K562 (cell line): ENCODE data around the gene SLC7A9. TPM values are rescaled to one million over a fixed set of nuclear protein-coding genes. Genes with fewer than 3 reads are reported as not detected.

ENCODE experiments used
- CBX1 ChIP-seq: sonication (generic); IDR thresholded peaks from 2 replicates; pipeline ENCODE4 v1.6.1; 2016; ENCODE audit warnings: antibody characterized with exemption, low read depth, mild to moderate bottlenecking
- CEBPB ChIP-seq: fragments of 450-650 bp; IDR thresholded peaks from 2 replicates; pipeline ENCODE4 v1.6.1; 2016; ENCODE audit warnings: missing genetic modification characterization, missing compliant biosample characterization
- CREB1 ChIP-seq, 2 experiments: sonication (generic) in 1 of 2; formaldehyde crosslinking in 1 of 2; IDR thresholded peaks; 2 replicates each; pipeline versions ENCODE4 v1.6.1 to v1.8.0; 2012 to 2022; ENCODE audit warnings: inconsistent platforms in 1 of 2, mild to moderate bottlenecking in 1 of 2, missing genetic modification reagents in 1 of 2, moderate library complexity in 1 of 2
- E2F8 ChIP-seq: fragments of 450-650 bp; IDR thresholded peaks from 2 replicates; pipeline ENCODE4 v1.7.1; 2018; ENCODE audit warnings: mild to moderate bottlenecking, low read depth; ENCODE audit not compliant: partially characterized antibody
- ETS1 ChIP-seq: conservative IDR thresholded peaks from 2 replicates; pipeline ENCODE4 v1.6.1; 2011; ENCODE audit warnings: low read depth, mild to moderate bottlenecking, low read length; ENCODE audit not compliant: control insufficient read depth
- HOMEZ ChIP-seq: fragments of 250-450 bp; sonication (Bioruptor Pico); IDR thresholded peaks from 2 replicates; pipeline ENCODE4 v1.4.0; 2020; ENCODE audit warnings: mild to moderate bottlenecking, moderate library complexity
- MAZ ChIP-seq, 2 experiments: fragments of 450-650 bp in 1 of 2; sonication (generic) in 1 of 2; formaldehyde crosslinking; IDR thresholded peaks in 1 of 2; conservative IDR thresholded peaks in 1 of 2; 2 replicates each; pipeline versions ENCODE4 v1.4.0 to v1.5.0; 2020; ENCODE audit warnings: mild to moderate bottlenecking in 1 of 2, missing genetic modification reagents in 1 of 2
- NRF1 ChIP-seq, 2 experiments: fragments of 450-650 bp; IDR thresholded peaks in 1 of 2; conservative IDR thresholded peaks in 1 of 2; 2 replicates each; pipeline ENCODE4 v1.6.1; 2014; ENCODE audit warnings: mild to moderate bottlenecking in 2 of 2
- OTX1 ChIP-seq: fragments of 450-650 bp; formaldehyde crosslinking; IDR thresholded peaks from 2 replicates; pipeline ENCODE4 v1.4.0; 2022; ENCODE audit warnings: mild to moderate bottlenecking
- PTTG1 ChIP-seq: fragments of 450-650 bp; IDR thresholded peaks from 2 replicates; pipeline ENCODE4 v1.6.1; 2016; ENCODE audit warnings: low read depth, mild to moderate bottlenecking, missing genetic modification characterization, missing compliant biosample characterization
- SIN3B ChIP-seq: fragments of 450-650 bp; IDR thresholded peaks from 2 replicates; pipeline ENCODE4 v1.6.1; 2017; ENCODE audit warnings: low read depth, mild to moderate bottlenecking, moderate library complexity
- SREBF2 ChIP-seq: sonication (generic); formaldehyde crosslinking; IDR thresholded peaks from 2 replicates; pipeline ENCODE4 v1.4.0; 2020; ENCODE audit warnings: mild to moderate bottlenecking, missing genetic modification reagents
- TAL1 ChIP-seq: fragments of 450-650 bp; IDR thresholded peaks from 2 replicates; pipeline ENCODE4 v1.6.1; 2016; ENCODE audit warnings: mild to moderate bottlenecking
- TFE3 ChIP-seq: fragments of 450-650 bp; formaldehyde crosslinking; IDR thresholded peaks from 2 replicates; pipeline ENCODE4 v1.4.0; 2020; ENCODE audit warnings: mild to moderate bottlenecking, mixed read lengths
- ZSCAN32 ChIP-seq: fragments of 450-650 bp; formaldehyde crosslinking; IDR thresholded peaks from 2 replicates; pipeline ENCODE4 v1.4.0; 2020; ENCODE audit warnings: mild to moderate bottlenecking, moderate library complexity
- polyA plus RNA-seq, 8 experiments: library from polyadenylated mRNA; depleted of rRNA in 4 of 8; stranded (reverse) in 5 of 8; unstranded in 3 of 8; fragments of >200 nt; fragmentation: Nextera tagmentation in 2 of 8; fragmentation: Illumina TruSeq in 1 of 8; extraction: Ambion mirVana in 2 of 8; extraction: Trizol in 1 of 8; gene quantifications; 2 replicates each; pipeline versions ENCODE4 v1.2.1 to v1.2.3, GENCODE V29; 2011 to 2014; ENCODE audit warnings: inconsistent platforms in 1 of 8, missing spikeins in 1 of 8
- total RNA-seq, 7 experiments: library from RNA; depleted of rRNA in 6 of 7; stranded (reverse); fragments of >200 nt in 6 of 7; fragmentation: Illumina TruSeq in 2 of 7; extraction: Trizol in 2 of 7; gene quantifications; 2 replicates each; pipeline versions ENCODE4 v1.2.1 to v1.2.3, GENCODE V29; 2011 to 2021; ENCODE audit warnings: low replicate concordance in 1 of 7
- TF ChIP-seq, protein P1 (sequence below): fragments of 250-450 bp; sonication (Bioruptor Pico); IDR thresholded peaks from 2 replicates; pipeline ENCODE4 v1.5.0; 2021
- TF ChIP-seq, protein P2 (sequence below): fragments of 450-650 bp; formaldehyde crosslinking; IDR thresholded peaks from 2 replicates; pipeline ENCODE4 v1.4.0; 2022; ENCODE audit warnings: mild to moderate bottlenecking, moderate library complexity

SLC7A9 gene
- total and polyA plus RNA-seq, 9 of the 15 experiments (the other 6 are each of a cell fraction or from before 2014, with no cell fraction given) = not detected

GRCh38 chr19:32909257-32909656, 39.7 kb upstream of the SLC7A9 start (continued):
- peak; percentile 54; a peak in 2 of 4 replicates for TF ChIP-seq NRF1 (conservative IDR thresholded peaks at IDR 0.05 in 1 of 2, IDR thresholded peaks at IDR 0.05 in 1 of 2)
- TF ChIP-seq TAL1 = peak; percentile 73
- TF ChIP-seq ZSCAN32 = peak; percentile 79
- TF ChIP-seq HOMEZ (CRISPR knock-in tag) = no peak
- peak; percentile 80 for TF ChIP-seq CEBPB (tag)
- TF ChIP-seq, protein P1, sequence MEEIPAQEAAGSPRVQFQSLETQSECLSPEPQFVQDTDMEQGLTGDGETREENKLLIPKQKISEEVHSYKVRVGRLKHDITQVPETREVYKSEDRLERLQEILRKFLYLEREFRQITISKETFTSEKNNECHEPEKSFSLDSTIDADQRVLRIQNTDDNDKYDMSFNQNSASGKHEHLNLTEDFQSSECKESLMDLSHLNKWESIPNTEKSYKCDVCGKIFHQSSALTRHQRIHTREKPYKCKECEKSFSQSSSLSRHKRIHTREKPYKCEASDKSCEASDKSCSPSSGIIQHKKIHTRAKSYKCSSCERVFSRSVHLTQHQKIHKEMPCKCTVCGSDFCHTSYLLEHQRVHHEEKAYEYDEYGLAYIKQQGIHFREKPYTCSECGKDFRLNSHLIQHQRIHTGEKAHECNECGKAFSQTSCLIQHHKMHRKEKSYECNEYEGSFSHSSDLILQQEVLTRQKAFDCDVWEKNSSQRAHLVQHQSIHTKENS (CRISPR knock-in tag) = no peak
- peak; percentile 63 for TF ChIP-seq E2F8
- no peak for TF ChIP-seq ETS1
- TF ChIP-seq CREB1 (IDR thresholded peaks at IDR 0.05) = no peak
- no peak for TF ChIP-seq CREB1 (CRISPR knock-in tag; IDR thresholded peaks at IDR 0.05)
- TF ChIP-seq SREBF2 (CRISPR knock-in tag) = no peak
- 0 out of 4 replicates have a peak, but pooled peaks of 1 of the 2 experiments have one; percentile 4 for TF ChIP-seq MAZ (CRISPR knock-in tag; conservative IDR thresholded peaks at IDR 0.05 in 1 of 2, IDR thresholded peaks at IDR 0.05 in 1 of 2)
- TF ChIP-seq PTTG1 (tag) = no peak
- no peak for TF ChIP-seq TFE3 (CRISPR knock-in tag)
- TF ChIP-seq, protein P2, sequence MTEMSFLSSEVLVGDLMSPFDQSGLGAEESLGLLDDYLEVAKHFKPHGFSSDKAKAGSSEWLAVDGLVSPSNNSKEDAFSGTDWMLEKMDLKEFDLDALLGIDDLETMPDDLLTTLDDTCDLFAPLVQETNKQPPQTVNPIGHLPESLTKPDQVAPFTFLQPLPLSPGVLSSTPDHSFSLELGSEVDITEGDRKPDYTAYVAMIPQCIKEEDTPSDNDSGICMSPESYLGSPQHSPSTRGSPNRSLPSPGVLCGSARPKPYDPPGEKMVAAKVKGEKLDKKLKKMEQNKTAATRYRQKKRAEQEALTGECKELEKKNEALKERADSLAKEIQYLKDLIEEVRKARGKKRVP (CRISPR knock-in tag) = peak; percentile 94
- TF ChIP-seq OTX1 (CRISPR knock-in tag) = no peak
- TF ChIP-seq SIN3B = no peak
- no peak for TF ChIP-seq CBX1
